NCI-H146 treated with DMSO at 0.1 percent for 48 hours (cell line): Measurements from ENCODE around the gene ZFAND4.
"Not testable (repeated sequence)": the region's sequence is repeated elsewhere in the genome, so short reads cannot be mapped to it uniquely, and the experiment has no call there.

Experiments
- DNase-seq: peaks from one replicate; lab custom pipeline; 2025; ENCODE audit not compliant: unreplicated experiment; lab: John Stamatoyannopoulos, UW

Gene ZFAND4

GRCh38 chr10:45592432-45592831 is 80.1 kb downstream of the ZFAND4 start:
- DNase-seq: no peak

GRCh38 chr10:45591280-45591679 is 81.3 kb downstream of the ZFAND4 start:
- no peak for DNase-seq

- DNase-seq: no peak
Observed at GRCh38 chr10:45589868-45590267, 82.7 kb downstream of the ZFAND4 start.

DNA sequence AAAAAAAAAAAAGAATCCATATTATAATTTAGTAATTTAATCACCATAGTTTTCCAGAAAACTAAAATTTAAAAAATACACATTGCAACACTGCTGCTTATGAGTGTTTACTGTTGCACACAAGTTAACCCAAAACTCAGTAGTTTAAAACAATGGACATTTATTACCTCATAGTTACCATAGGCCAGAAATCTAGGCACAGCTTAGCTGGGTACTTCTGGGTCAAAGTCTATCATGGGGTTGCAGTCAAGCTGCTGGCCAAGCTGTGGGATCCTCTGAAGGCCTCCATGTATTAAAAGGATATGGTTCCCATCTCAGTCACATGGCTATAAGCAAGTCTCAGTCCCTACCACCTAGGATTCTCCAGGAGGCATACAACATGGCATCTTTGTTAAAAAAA is 83.6 kb downstream of the ZFAND4 start:
- no peak for DNase-seq

DNA sequence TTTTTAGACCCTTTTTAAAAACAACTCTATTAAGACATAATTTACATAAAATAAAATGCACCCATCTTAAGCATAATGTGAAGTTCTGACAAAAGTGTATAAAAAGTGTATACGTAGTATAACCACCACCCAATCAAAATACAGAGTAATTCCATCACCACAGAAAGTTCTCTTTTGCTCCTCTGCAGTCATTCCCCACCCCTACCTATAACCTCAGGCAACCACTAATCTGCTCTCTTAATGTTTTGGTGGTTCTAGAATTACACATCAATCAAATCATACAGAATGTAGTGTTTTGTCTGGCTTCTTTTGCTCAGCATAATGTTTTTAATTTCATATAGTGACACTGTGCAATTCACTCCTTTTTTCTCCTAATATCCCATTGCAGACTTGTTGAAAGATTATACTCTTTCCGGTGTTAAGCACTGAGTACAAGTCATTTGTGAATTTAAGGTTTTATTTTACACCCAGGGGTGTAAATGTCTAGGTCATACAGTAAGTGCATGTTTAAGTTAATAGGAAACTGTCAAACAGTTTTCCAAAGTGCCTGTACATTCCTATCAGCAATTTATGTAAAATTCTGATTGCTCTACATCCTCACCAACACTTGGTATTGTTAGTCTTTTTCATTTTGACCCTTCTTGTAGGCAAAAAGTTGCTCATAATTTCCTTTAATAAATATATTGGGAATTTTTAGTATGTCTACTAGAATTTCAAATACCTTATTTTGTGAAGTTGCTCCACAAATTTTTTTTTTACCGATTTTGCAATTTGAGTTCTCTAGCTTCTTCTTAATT is 86.3 kb downstream of the ZFAND4 start:
- DNase-seq: no peak

DNA sequence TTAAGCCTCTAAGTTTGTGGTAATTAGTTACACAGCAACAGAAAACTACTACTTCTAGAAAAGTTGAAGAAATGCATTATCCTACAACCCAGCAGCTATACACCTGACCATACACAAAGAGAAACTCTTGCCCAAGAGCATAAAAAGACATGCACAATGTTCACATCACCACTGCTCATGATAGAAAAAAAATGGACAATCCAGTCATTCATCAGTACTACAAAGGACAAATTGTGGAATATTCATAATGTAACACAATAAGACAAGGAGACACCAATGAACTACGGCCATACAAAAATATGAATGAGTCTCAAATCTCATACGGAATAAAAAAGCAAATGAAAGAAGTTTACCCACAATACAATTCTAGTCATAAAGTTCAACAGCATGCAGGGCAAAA is 87.4 kb downstream of the ZFAND4 start:
- no peak for DNase-seq

GRCh38 chr10:45582386-45582781 is 90.2 kb downstream of the ZFAND4 start:
- DNase-seq: no peak

GRCh38 chr10:45581582-45582385 is 90.8 kb downstream of the ZFAND4 start:
- DNase-seq: no peak

DNA sequence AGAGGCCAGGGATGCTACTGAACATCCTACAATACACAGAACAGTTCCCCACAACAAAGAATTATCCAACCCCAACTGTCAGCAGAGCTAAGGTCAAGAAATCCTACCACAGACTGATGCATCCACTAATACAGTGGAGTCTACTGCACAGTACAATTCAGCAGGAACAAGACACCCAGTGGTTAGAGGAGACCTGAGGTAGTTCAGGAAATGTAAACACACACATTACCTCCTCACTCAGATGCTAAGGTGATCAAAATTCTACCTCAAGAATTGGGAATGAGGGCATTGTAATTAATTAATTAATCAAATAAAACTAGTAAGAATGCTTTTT is 91.4 kb downstream of the ZFAND4 start:
- DNase-seq: no peak

DNA sequence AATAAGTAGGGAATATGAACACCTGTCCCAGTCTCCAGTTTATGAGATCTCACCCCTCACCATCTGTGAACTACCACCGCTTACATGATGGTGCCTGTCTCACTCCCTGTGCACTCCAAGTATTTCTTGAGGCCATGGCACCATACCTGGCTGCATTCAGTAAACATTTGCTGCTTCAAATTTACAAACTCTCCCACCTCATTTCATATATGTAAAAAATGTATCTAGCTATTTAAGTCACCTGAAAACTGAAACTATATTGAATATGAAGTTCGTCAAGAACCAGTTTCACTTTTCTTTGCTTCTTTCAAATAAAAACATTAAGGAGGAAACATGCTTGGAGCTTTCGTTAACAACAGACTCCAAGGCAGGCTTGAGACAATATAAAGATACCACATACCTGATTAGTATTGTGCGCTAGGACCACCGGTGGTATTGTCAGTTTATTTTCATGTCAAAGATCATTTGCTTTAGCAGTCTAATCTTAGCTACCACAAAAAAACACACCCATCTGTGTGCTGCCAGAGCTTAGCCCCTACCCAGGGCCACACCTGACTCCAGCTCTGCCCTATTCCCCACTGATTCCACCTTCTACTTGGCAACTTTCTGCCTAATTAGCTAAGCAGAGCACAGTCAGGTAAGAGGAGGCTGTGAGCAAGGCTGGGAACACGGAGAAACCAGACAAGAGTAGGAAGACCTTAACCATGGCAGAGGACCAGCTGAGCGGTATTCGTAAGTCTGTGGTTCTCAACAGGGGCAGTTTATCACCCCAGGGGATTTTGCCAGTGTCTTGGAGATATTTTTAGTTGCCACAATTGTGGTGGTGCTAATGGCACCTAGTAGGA is 92.0 kb downstream of the ZFAND4 start:
- DNase-seq: no peak

- no peak for DNase-seq
Observed at GRCh38 chr10:45578384-45578971, 94.1 kb downstream of the ZFAND4 start.

- DNase-seq: no peak
Observed at GRCh38 chr10:45575966-45576597, 96.5 kb downstream of the ZFAND4 start.

DNA sequence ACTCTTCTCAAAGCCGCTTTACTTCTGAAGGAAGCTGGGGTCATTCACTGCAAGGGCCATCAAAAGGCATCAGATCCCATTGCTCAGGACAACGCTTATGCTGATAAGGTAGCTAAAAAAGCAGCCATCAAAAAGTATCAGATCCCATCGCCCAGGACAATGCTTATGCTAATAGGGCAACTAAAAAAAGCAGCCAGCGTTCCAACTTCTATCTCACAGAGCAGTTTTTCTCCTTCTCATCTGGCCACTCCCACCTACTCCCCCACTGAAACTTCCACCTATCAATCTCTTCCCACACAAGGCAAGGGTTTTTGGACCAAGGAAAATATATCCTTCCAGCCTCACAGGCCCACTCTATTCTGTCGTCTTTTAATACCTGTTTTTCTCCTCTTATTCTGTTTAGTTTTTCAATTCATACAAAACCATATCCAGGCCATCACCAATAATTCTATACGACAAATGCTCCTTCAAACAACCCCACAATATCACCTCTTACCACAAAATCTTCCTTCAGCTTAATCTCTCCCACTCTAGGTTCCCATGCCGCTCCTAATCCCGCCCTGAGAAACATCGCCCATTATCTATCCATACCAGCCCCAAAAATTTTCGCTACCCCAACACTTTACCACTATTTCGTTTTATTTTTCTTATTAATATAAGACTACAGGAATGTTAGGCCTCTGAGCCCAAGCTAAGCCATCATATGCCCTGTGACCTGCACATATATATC is 97.4 kb downstream of the ZFAND4 start:
- not testable (repeated sequence) for DNase-seq

GRCh38 chr10:45569471-45569870 is 103.1 kb downstream of the ZFAND4 start:
- DNase-seq: no peak

- DNase-seq: no peak
Observed at GRCh38 chr10:45566415-45566814, 106.2 kb downstream of the ZFAND4 start.
